GM12891 (cell line): ENCODE results near the gene MTCL1.

Experiments used
- PAX5 ChIP-seq: IDR thresholded peaks from 2 replicates; pipeline ENCODE4 v1.6.1; 2011; ENCODE audit warnings: low read length, moderate library complexity, mild to moderate bottlenecking; ENCODE audit not compliant: insufficient read depth, severe bottlenecking
- POLR2A ChIP-seq: IDR thresholded peaks from 2 replicates; pipeline ENCODE4 v1.6.1; 2011; ENCODE audit warnings: low read depth, low read length, control low read depth
- POLR2AphosphoS5 ChIP-seq: IDR thresholded peaks from 2 replicates; pipeline ENCODE4 v1.6.1; 2011; ENCODE audit warnings: low read depth, low read length, control low read depth
- POU2F2 ChIP-seq: IDR thresholded peaks from 2 replicates; pipeline ENCODE4 v1.6.1; 2011; ENCODE audit warnings: low read depth, mild to moderate bottlenecking, control low read depth, low read length, moderate library complexity
- TAF1 ChIP-seq: IDR thresholded peaks from 2 replicates; pipeline ENCODE4 v1.6.1; 2011; ENCODE audit warnings: low read depth, low read length, control low read depth

DNA sequence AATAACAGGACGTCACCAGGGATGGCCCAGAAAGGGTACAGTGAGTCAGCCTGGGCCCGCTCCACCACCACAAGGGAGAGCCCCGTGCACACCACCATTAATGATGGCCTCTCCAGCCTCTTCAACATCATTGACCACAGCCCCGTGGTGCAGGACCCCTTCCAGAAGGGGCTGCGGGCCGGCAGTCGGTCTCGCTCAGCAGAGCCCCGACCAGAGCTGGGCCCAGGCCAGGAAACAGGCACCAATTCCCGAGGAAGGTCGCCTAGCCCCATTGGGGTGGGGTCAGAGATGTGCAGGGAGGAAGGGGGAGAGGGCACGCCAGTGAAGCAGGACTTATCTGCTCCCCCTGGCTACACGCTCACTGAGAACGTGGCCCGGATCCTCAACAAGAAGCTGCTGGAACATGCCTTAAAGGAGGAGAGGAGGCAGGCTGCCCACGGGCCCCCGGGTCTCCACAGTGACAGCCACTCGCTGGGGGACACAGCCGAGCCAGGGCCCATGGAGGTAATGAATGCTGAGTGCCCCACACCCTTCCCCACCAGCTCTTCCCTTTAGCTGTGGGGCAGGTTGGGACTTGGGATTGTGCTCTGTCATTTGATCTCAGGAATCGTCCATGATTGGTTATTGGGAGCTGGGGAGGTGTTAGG is 120.5 kb downstream of the MTCL1 start:
- TF ChIP-seq POLR2AphosphoS5 (no peak), POLR2A (no peak), TAF1 (no peak), PAX5 (no peak), POU2F2 (no peak)
